Fibroblast of pulmonary artery (primary cell): ENCODE measurements around the gene OR52B4.
"Not testable (repeated sequence)": the region's sequence is repeated elsewhere in the genome, so short reads cannot be mapped to it uniquely, and the experiment has no call there.

ENCODE experiments used
- DNase-seq: peaks from one replicate; pipeline ENCODE4 v3.0.0-alpha.2; 2010; ENCODE audit warnings: low read depth
- H3K4me3 ChIP-seq: replicated peaks from 2 replicates; pipeline ENCODE4 v1.5.1; 2011; ENCODE audit warnings: low read depth, mild to moderate bottlenecking, control low read depth, low read length, moderate library complexity
- TF ChIP-seq, protein P1 (sequence below): IDR thresholded peaks from 2 replicates; pipeline ENCODE4 v1.5.1; 2011; ENCODE audit warnings: mild to moderate bottlenecking, control low read depth, low read length, inconsistent platforms; ENCODE audit errors: missing control alignments

Gene OR52B4

DNA sequence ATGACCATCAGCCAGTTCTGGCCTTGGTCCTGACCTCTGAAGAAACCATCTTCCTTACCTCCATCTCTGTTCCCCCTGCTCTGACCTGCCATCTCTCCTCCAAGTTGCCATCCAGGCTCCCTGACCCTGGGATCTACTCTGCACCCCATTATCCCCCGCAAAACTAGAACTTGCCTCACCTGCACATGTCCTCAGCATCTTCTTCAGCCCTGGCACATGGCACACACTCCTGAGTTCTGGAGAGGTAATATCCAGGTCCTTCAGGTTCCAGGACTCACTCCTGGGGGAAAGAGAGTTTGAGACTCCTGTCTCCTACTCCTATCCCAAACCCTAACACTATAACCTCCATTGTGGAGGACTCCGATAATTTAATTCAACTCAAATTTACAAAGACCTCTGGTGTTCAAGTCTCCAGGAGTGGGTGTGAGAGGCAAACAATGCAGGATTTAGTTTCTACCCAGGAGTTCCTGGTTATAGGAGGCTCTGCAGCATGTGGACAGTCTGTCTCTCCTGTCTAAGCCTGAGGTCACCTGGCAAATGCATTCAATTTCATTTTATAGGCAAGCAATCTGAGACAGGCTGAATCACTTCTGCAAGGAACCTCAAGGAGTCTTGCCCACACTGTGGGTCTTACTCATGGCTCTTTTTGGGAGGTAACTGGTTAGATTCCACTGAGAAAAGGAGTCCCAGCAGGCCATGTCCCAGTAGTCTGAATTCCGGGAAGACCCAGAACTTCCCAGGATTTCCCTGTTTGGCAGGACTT, 18.0 kb upstream of the OR52B4 start:
- no peak overlapping the region for H3K4me3 ChIP-seq
- TF ChIP-seq, protein P1, sequence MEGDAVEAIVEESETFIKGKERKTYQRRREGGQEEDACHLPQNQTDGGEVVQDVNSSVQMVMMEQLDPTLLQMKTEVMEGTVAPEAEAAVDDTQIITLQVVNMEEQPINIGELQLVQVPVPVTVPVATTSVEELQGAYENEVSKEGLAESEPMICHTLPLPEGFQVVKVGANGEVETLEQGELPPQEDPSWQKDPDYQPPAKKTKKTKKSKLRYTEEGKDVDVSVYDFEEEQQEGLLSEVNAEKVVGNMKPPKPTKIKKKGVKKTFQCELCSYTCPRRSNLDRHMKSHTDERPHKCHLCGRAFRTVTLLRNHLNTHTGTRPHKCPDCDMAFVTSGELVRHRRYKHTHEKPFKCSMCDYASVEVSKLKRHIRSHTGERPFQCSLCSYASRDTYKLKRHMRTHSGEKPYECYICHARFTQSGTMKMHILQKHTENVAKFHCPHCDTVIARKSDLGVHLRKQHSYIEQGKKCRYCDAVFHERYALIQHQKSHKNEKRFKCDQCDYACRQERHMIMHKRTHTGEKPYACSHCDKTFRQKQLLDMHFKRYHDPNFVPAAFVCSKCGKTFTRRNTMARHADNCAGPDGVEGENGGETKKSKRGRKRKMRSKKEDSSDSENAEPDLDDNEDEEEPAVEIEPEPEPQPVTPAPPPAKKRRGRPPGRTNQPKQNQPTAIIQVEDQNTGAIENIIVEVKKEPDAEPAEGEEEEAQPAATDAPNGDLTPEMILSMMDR: no peak
- no peak for DNase-seq

DNA sequence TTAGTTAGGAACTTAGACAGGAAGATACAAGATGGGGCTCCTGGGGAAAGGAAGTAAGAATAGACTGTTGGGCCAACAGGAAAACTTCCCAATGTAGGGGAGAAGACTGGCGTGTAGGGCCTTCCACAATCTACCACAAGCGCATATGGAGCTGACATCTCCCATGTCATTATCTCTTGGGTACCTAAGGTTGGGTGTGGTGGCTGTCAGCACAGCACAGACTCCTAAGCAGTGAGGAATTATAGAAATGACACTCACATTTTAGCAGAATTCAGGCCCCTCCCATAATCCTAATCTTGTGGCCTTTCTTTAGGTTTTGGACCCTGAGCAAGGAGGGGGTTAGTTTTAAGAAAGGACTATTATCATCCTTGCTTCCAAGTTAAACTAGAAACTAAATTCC, 13.7 kb upstream of the OR52B4 start:
- TF ChIP-seq, protein P1: no peak
- DNase-seq: no peak
- H3K4me3 ChIP-seq: no peak overlapping the region

DNA sequence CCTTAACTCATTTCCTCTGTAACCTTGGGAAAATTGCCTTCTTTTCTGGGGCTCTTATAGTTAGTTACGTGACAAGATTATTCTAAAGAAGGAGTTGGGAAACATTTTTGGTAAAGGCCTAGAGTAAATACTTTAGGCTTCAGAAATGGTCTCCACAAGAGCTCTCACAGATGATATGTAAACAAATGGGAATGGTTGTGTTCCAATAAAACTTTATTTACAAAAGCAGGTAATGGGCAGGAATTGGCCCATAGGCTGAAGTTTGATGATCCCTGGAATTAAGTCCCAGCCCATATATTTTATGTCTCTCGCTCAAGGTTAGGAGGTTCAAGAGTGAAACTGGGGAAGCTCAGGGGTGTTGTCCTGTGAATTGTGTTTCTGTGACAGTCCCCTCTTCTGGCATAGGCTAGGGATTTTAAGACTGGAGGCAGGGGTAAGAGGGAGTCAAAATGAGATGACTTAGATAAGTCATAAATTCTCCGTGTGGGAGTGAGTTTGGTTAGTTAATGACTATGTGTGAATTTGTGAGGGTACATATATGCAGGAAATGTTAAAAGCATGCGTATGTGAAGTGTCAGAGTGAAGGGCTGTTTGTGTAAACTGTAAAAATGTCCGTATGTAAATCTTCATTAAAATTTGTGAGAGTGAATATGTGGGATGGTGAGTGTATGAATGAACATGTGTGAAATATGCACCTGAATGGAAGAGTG, 7.4 kb upstream of the OR52B4 start:
- no peak overlapping the region for H3K4me3 ChIP-seq
- no peak for DNase-seq
- TF ChIP-seq, protein P1: no peak

DNA sequence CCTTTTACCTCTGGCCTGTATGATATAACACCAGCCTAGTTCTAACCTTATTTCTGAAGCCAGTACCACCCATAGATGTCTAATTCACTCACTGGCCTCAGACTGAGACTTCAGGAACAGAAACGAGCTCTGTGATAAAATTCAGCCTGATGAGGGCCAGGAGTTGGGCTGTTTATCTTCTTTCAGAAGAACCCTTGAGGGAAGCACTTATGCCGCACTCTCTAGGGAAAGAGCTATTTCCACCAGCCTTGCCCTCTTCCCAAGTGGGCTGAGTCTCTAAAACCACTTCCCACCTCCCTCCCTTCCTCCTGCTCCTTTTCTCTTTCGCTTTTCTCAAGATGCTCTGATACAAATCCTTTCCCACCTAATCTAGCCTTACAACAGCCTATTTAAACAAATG, 2.0 kb upstream of the OR52B4 start:
- TF ChIP-seq, protein P1: no peak
- H3K4me3 ChIP-seq: no peak overlapping the region
- no peak for DNase-seq

DNA sequence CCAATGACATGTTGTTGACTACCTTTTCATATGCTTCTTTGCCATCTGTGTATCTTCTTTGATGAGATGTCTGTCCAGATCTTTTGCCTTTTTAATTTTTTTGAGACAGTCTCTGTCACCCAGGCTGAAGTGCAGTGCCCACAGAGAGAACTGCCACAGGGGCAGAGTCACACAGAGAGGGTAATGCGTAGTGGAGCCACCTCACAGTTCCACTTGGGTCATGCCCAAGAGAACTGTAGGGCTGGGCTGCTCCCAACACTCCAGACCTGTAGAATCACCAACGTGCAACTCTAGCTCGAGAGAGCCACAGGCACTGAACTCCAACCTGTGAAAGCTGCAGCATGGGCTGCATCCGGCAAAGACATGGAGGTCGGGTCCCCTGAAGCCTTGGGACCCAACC, 20.0 kb downstream of the OR52B4 start:
- not testable (repeated sequence) for H3K4me3 ChIP-seq

DNA sequence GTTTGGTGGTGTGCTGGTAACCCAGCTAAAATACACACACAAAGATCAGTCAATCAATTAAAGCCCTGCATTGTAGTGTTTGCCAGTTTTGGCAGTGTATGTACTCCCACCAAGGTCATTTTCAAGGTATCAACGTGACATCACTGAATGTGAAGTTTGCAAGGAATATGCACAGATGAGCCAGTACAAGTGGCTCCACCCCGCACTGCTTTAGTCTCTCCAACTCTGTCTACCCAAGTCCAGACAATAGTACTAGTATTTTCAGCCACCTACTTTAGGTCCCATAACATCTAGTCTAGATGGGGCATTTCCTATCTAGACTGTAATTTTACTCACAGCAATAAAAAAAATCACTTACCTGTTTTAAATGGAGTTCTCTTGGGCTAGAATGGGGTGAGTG, 22.8 kb downstream of the OR52B4 start:
- not testable (repeated sequence) for DNase-seq, H3K4me3 ChIP-seq

More for the DNA sequence above, 20.0 kb downstream of the OR52B4 start:
- not testable (repeated sequence) for DNase-seq

DNA sequence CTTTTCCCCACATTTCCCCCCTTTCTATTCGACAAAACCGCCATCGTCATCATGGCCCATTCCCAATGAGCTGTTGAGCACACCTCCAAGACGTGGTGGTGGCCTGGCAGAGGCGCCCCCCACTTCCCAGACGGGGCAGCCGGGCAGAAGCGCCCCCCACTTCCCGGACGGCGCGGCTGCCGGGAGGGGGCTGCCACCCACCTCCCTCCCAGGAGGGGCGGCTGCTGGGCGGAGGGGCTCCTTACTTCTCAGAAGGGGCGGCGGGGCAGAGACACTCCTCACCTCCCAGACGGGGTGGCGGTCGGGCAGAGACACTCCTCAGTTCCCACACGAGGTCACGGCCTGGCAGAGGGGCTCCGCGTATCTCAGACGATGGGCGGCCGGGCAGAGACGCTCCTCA, 33.8 kb downstream of the OR52B4 start:
- H3K4me3 ChIP-seq, DNase-seq: not testable (repeated sequence)
